Ascending aorta (tissue), 2 donors: ENCODE results near the gene TNFAIP8. TPM values are rescaled to one million over a fixed set of nuclear protein-coding genes. Genes with fewer than 3 reads are reported as not detected.

Experiments
- DNase-seq, 2 donors: peaks; one replicate each; pipeline ENCODE4 v3.0.0-alpha.2; 2019; ENCODE audit warnings: low spot score in 2 of 2
- H3K27ac ChIP-seq, 2 donors: fragments of 200-600 bp; sonication (generic); one replicate each; pipeline ENCODE4 v1.5.1; 2016 to 2017; ENCODE audit warnings: mild to moderate bottlenecking in 1 of 2
- H3K27me3 ChIP-seq: fragments of 200-600 bp; sonication (generic); one replicate; pipeline ENCODE4 v1.5.1; 2017
- H3K36me3 ChIP-seq, 2 donors: fragments of 200-600 bp; sonication (generic); one replicate each; pipeline ENCODE4 v1.5.1; 2016
- H3K4me1 ChIP-seq, 2 donors: fragments of 200-600 bp; sonication (generic); one replicate each; pipeline ENCODE4 v1.5.1; 2016 to 2017; ENCODE audit warnings: mild to moderate bottlenecking in 1 of 2
- H3K4me3 ChIP-seq, 2 donors: fragments of 200-600 bp; sonication (generic); one replicate each; pipeline ENCODE4 v1.5.1; 2016 to 2017; ENCODE audit warnings: mild to moderate bottlenecking in 1 of 2
- H3K9me3 ChIP-seq, 2 donors: fragments of 200-600 bp; sonication (generic); one replicate each; pipeline ENCODE4 v1.5.1; 2016
- CTCF ChIP-seq, 3 experiments: fragments of 200-600 bp in 2 of 3; fragments of 450-650 bp in 1 of 3; sonication (generic) in 2 of 3; IDR thresholded peaks; one replicate each; pipeline ENCODE4 v1.5.1; 2016 to 2019; ENCODE audit warnings: antibody characterized with exemption in 3 of 3, mild to moderate bottlenecking in 1 of 3, moderate library complexity in 1 of 3
- intact Hi-C: fragments of 100-400 bp; cut with DNase I; formaldehyde crosslinking; loops from one replicate; pipeline ENCODE4 v1.15.1; 2023
- total RNA-seq: library from RNA; depleted of rRNA; stranded (reverse); fragments of >200 nt; gene quantifications from one replicate; pipeline ENCODE4 v1.1.0, GENCODE V29; 2016

The TNFAIP8 gene
- total RNA-seq, 1 donor from 2014 or later: 3.5 TPM

GRCh38 chr5:119356612-119357188, 881 bp downstream of the TNFAIP8 start:
- H3K36me3 ChIP-seq: no peaks in the 10 kb centered on the region
- H3K4me3 ChIP-seq: peak overlapping the region; percentile 74 to 87
- no peak for TF ChIP-seq CTCF (IDR thresholded peaks at IDR 0.05)
- H3K4me1 ChIP-seq: peaks cover 4 to 15% of the 10 kb centered on the region in 2 donors
- peak overlapping the region; percentile 73 for H3K27ac ChIP-seq
- H3K9me3 ChIP-seq: no peaks in the 10 kb centered on the region
- no peak for DNase-seq
- intact Hi-C loops: loop anchor here (2.0 kb wide), 1 partner anchor 42 kb away; no protein-coding TSS in a partner anchor
- H3K27me3 ChIP-seq: no peaks in the 10 kb centered on the region

GRCh38 chr5:119357270-119357669, 1.5 kb downstream of the TNFAIP8 start:
- H3K27ac ChIP-seq: peak overlapping the region; percentile 73
- intact Hi-C loops: loop anchor here (2.0 kb wide), 1 partner anchor 42 kb away; no protein-coding TSS in a partner anchor
- peaks cover 4 to 15% of the 10 kb centered on the region in 2 donors for H3K4me1 ChIP-seq
- no peaks in the 10 kb centered on the region for H3K27me3 ChIP-seq
- no peak for DNase-seq
- no peak for TF ChIP-seq CTCF (IDR thresholded peaks at IDR 0.05)
- H3K36me3 ChIP-seq: no peaks in the 10 kb centered on the region
- H3K9me3 ChIP-seq: no peaks in the 10 kb centered on the region
- peak overlapping the region; percentile 74 to 87 for H3K4me3 ChIP-seq

- Histone ChIP-seq H3K27me3 (no peaks in the 10 kb centered on the region), H3K4me3 (peak overlapping the region in 1 of 2 donors; percentile 74), H3K9me3 (no peaks in the 10 kb centered on the region), H3K4me1 (peaks cover 4 to 15% of the 10 kb centered on the region in 2 donors), H3K36me3 (no peaks in the 10 kb centered on the region), H3K27ac (peak overlapping the region in 1 of 2 donors; percentile 73)
- intact Hi-C loops: loop anchor here (2.0 kb wide), 1 partner anchor 41 kb away; no protein-coding TSS in a partner anchor
- TF ChIP-seq CTCF (IDR thresholded peaks at IDR 0.05): no peak
- DNase-seq: no peak
These were observed 2.1 kb downstream of the TNFAIP8 start for GRCh38 chr5:119357808-119358529.

GRCh38 chr5:119358530-119358900, 2.7 kb downstream of the TNFAIP8 start:
- no peaks in the 10 kb centered on the region for H3K9me3 ChIP-seq
- no peak overlapping the region for H3K27ac ChIP-seq
- no peaks in the 10 kb centered on the region for H3K27me3 ChIP-seq
- H3K36me3 ChIP-seq: no peaks in the 10 kb centered on the region
- H3K4me3 ChIP-seq: no peak overlapping the region
- no peak for DNase-seq
- intact Hi-C loops: no loop called here
- peaks cover 4 to 15% of the 10 kb centered on the region in 2 donors for H3K4me1 ChIP-seq
- no peak for TF ChIP-seq CTCF (IDR thresholded peaks at IDR 0.05)

GRCh38 chr5:119358901-119359603, 3.2 kb downstream of the TNFAIP8 start:
- Histone ChIP-seq H3K4me1 (peaks cover 4 to 15% of the 10 kb centered on the region in 2 donors), H3K27ac (no peak overlapping the region), H3K27me3 (no peaks in the 10 kb centered on the region), H3K36me3 (no peaks in the 10 kb centered on the region), H3K4me3 (no peak overlapping the region), H3K9me3 (no peaks in the 10 kb centered on the region)
- no peak for TF ChIP-seq CTCF (IDR thresholded peaks at IDR 0.05)
- intact Hi-C loops: no loop called here
- no peak for DNase-seq
